Prostate gland (tissue), 2 donors: ENCODE measurements around the gene DPP9.

ENCODE experiments used
- POLR2AphosphoS5 ChIP-seq: sonication (generic); formaldehyde crosslinking; IDR thresholded peaks from one replicate; pipeline ENCODE4 v1.6.1; 2017; ENCODE audit warnings: antibody characterized with exemption
- TF ChIP-seq, protein P1 (sequence below), 4 experiments: fragments of 200-600 bp in 2 of 4; fragments of 450-650 bp in 2 of 4; sonication (generic) in 2 of 4; IDR thresholded peaks; 1 replicate in 3 of 4; 2 replicates in 1 of 4; pipeline ENCODE4 v1.5.1; 2016 to 2019; ENCODE audit warnings: antibody characterized with exemption in 4 of 4, mild to moderate bottlenecking in 2 of 4, moderate library complexity in 2 of 4

GRCh38 chr19:4764393-4764660 is 40.7 kb upstream of the DPP9 start:
- TF ChIP-seq POLR2AphosphoS5 = no peak
- TF ChIP-seq, protein P1, sequence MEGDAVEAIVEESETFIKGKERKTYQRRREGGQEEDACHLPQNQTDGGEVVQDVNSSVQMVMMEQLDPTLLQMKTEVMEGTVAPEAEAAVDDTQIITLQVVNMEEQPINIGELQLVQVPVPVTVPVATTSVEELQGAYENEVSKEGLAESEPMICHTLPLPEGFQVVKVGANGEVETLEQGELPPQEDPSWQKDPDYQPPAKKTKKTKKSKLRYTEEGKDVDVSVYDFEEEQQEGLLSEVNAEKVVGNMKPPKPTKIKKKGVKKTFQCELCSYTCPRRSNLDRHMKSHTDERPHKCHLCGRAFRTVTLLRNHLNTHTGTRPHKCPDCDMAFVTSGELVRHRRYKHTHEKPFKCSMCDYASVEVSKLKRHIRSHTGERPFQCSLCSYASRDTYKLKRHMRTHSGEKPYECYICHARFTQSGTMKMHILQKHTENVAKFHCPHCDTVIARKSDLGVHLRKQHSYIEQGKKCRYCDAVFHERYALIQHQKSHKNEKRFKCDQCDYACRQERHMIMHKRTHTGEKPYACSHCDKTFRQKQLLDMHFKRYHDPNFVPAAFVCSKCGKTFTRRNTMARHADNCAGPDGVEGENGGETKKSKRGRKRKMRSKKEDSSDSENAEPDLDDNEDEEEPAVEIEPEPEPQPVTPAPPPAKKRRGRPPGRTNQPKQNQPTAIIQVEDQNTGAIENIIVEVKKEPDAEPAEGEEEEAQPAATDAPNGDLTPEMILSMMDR (IDR thresholded peaks at IDR 0.05) = no peak
